K562 (cell line): ENCODE results near the gene USH1G. TPM values are rescaled to one million over a fixed set of nuclear protein-coding genes. Genes with fewer than 3 reads are reported as not detected.

ENCODE experiments used
- CXXC5 ChIP-seq: fragments of 250-450 bp; sonication (Bioruptor Pico); IDR thresholded peaks from 2 replicates; pipeline ENCODE4 v1.8.0; 2022; ENCODE audit warnings: inconsistent platforms, mild to moderate bottlenecking, moderate library complexity
- DPF2 ChIP-seq: fragments of 450-650 bp; IDR thresholded peaks from 2 replicates; pipeline ENCODE4 v1.6.1; 2016
- FOXA3 ChIP-seq, 2 experiments: fragments of 450-650 bp in 1 of 2; sonication (generic) in 1 of 2; formaldehyde crosslinking; IDR thresholded peaks in 1 of 2; conservative IDR thresholded peaks in 1 of 2; 2 replicates each; pipeline versions ENCODE4 v1.4.0 to v1.8.0; 2020 to 2022; ENCODE audit warnings: mild to moderate bottlenecking in 2 of 2, missing genetic modification reagents in 1 of 2
- LEF1 ChIP-seq: fragments of 450-650 bp; IDR thresholded peaks from 2 replicates; pipeline ENCODE4 v1.6.1; 2016; ENCODE audit warnings: mild to moderate bottlenecking
- NCOR1 ChIP-seq: fragments of 450-650 bp; IDR thresholded peaks from 2 replicates; pipeline ENCODE4 v1.6.1; 2016; ENCODE audit warnings: mild to moderate bottlenecking, moderate library complexity
- RNF2 ChIP-seq: sonication (generic); IDR thresholded peaks from 2 replicates; pipeline ENCODE4 v1.6.1; 2016
- SMAD3 ChIP-seq: fragments of 450-650 bp; formaldehyde crosslinking; conservative IDR thresholded peaks from 2 replicates; pipeline ENCODE4 v1.4.0; 2020; ENCODE audit warnings: mild to moderate bottlenecking
- SNIP1 ChIP-seq: fragments of 450-650 bp; IDR thresholded peaks from 2 replicates; pipeline ENCODE4 v1.7.1; 2017; ENCODE audit warnings: low read depth, mild to moderate bottlenecking
- TEAD4 ChIP-seq, 2 experiments: sonication (generic) in 1 of 2; formaldehyde crosslinking in 1 of 2; IDR thresholded peaks; 2 replicates each; pipeline versions ENCODE4 v1.6.1 to v1.8.0; 2012 to 2022; ENCODE audit warnings: borderline replicate concordance in 1 of 2, inconsistent platforms in 1 of 2, low read length in 1 of 2, mild to moderate bottlenecking in 1 of 2, missing genetic modification reagents in 1 of 2
- TRIM28 ChIP-seq: fragments of 450-650 bp; IDR thresholded peaks from 2 replicates; pipeline ENCODE4 v1.6.1; 2017
- ZNF12 ChIP-seq: sonication (generic); formaldehyde crosslinking; IDR thresholded peaks from 2 replicates; pipeline ENCODE4 v1.4.0; 2020; ENCODE audit warnings: mild to moderate bottlenecking, missing genetic modification reagents
- ZNF133 ChIP-seq: fragments of 250-450 bp; sonication (Bioruptor Pico); IDR thresholded peaks from 2 replicates; pipeline ENCODE4 v1.4.0; 2020; ENCODE audit warnings: mild to moderate bottlenecking
- ZNF644 ChIP-seq: fragments of 200-800 bp; sonication (Bioruptor generic); IDR thresholded peaks from 2 replicates; pipeline ENCODE4 v1.6.1; 2016; ENCODE audit warnings: low read depth, missing genetic modification characterization, missing compliant biosample characterization
- polyA plus RNA-seq, 8 experiments: library from polyadenylated mRNA; depleted of rRNA in 4 of 8; stranded (reverse) in 5 of 8; unstranded in 3 of 8; fragments of >200 nt; fragmentation: Nextera tagmentation in 2 of 8; fragmentation: Illumina TruSeq in 1 of 8; extraction: Ambion mirVana in 2 of 8; extraction: Trizol in 1 of 8; gene quantifications; 2 replicates each; pipeline versions ENCODE4 v1.2.1 to v1.2.3, GENCODE V29; 2011 to 2014; ENCODE audit warnings: inconsistent platforms in 1 of 8, missing spikeins in 1 of 8
- total RNA-seq, 7 experiments: library from RNA; depleted of rRNA in 6 of 7; stranded (reverse); fragments of >200 nt in 6 of 7; fragmentation: Illumina TruSeq in 2 of 7; extraction: Trizol in 2 of 7; gene quantifications; 2 replicates each; pipeline versions ENCODE4 v1.2.1 to v1.2.3, GENCODE V29; 2011 to 2021; ENCODE audit warnings: low replicate concordance in 1 of 7
- TF ChIP-seq, protein P1 (sequence below): fragments of 450-650 bp; IDR thresholded peaks from 2 replicates; pipeline ENCODE4 v1.6.1; 2016; ENCODE audit warnings: mild to moderate bottlenecking, moderate library complexity
- TF ChIP-seq, protein P2 (sequence below), 2 experiments: fragments of 450-650 bp in 1 of 2; sonication (generic) in 1 of 2; formaldehyde crosslinking in 1 of 2; IDR thresholded peaks in 1 of 2; conservative IDR thresholded peaks in 1 of 2; 2 replicates each; pipeline versions ENCODE4 v1.6.1 to v1.8.1; 2016 to 2023; ENCODE audit warnings: mild to moderate bottlenecking in 2 of 2, moderate library complexity in 2 of 2, inconsistent platforms in 1 of 2, missing genetic modification reagents in 1 of 2
- TF ChIP-seq, protein P3 (sequence below): sonication (generic); formaldehyde crosslinking; IDR thresholded peaks from 2 replicates; pipeline ENCODE4 v1.9.0; 2022; ENCODE audit warnings: mild to moderate bottlenecking, missing genetic modification reagents

The USH1G gene
- total and polyA plus RNA-seq, 9 of the 15 experiments (the other 6 are each of a cell fraction or from before 2014, with no cell fraction given): 0.22 to 1.00 (median 0.64) TPM; not detected in 2

DNA sequence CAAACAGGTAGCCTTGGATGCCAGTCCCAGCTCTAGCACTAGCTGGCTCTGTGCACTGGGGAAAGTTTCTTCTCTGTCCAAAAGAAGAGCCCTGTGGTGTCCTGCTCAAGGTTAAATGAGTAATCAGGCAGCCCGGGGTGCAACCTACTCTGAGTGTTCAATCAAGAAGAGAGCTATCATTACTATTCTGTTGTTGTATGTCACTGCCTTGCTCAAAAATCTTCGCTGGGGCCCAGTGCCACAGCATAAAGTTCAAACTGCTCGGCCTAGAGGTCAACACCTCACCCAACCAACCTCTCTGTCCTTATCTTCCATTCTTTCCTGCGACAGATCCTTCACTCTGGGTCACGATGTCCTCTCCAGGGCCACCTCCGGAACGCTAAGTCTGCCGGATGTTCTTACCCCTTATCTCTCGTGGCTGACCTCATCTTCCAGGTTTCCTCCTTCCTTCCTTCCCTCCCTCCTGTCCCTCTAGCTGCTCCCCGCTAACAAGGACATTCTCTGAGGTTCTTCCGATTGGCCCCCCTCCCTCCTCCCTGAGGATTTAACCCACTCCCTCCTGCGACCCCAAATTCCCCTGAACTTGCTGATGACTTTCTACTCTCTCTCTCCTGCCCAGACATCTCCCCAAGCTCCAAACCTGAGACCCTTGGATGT lies 54.7 kb downstream of the USH1G start (continued):
- TF ChIP-seq, protein P1, sequence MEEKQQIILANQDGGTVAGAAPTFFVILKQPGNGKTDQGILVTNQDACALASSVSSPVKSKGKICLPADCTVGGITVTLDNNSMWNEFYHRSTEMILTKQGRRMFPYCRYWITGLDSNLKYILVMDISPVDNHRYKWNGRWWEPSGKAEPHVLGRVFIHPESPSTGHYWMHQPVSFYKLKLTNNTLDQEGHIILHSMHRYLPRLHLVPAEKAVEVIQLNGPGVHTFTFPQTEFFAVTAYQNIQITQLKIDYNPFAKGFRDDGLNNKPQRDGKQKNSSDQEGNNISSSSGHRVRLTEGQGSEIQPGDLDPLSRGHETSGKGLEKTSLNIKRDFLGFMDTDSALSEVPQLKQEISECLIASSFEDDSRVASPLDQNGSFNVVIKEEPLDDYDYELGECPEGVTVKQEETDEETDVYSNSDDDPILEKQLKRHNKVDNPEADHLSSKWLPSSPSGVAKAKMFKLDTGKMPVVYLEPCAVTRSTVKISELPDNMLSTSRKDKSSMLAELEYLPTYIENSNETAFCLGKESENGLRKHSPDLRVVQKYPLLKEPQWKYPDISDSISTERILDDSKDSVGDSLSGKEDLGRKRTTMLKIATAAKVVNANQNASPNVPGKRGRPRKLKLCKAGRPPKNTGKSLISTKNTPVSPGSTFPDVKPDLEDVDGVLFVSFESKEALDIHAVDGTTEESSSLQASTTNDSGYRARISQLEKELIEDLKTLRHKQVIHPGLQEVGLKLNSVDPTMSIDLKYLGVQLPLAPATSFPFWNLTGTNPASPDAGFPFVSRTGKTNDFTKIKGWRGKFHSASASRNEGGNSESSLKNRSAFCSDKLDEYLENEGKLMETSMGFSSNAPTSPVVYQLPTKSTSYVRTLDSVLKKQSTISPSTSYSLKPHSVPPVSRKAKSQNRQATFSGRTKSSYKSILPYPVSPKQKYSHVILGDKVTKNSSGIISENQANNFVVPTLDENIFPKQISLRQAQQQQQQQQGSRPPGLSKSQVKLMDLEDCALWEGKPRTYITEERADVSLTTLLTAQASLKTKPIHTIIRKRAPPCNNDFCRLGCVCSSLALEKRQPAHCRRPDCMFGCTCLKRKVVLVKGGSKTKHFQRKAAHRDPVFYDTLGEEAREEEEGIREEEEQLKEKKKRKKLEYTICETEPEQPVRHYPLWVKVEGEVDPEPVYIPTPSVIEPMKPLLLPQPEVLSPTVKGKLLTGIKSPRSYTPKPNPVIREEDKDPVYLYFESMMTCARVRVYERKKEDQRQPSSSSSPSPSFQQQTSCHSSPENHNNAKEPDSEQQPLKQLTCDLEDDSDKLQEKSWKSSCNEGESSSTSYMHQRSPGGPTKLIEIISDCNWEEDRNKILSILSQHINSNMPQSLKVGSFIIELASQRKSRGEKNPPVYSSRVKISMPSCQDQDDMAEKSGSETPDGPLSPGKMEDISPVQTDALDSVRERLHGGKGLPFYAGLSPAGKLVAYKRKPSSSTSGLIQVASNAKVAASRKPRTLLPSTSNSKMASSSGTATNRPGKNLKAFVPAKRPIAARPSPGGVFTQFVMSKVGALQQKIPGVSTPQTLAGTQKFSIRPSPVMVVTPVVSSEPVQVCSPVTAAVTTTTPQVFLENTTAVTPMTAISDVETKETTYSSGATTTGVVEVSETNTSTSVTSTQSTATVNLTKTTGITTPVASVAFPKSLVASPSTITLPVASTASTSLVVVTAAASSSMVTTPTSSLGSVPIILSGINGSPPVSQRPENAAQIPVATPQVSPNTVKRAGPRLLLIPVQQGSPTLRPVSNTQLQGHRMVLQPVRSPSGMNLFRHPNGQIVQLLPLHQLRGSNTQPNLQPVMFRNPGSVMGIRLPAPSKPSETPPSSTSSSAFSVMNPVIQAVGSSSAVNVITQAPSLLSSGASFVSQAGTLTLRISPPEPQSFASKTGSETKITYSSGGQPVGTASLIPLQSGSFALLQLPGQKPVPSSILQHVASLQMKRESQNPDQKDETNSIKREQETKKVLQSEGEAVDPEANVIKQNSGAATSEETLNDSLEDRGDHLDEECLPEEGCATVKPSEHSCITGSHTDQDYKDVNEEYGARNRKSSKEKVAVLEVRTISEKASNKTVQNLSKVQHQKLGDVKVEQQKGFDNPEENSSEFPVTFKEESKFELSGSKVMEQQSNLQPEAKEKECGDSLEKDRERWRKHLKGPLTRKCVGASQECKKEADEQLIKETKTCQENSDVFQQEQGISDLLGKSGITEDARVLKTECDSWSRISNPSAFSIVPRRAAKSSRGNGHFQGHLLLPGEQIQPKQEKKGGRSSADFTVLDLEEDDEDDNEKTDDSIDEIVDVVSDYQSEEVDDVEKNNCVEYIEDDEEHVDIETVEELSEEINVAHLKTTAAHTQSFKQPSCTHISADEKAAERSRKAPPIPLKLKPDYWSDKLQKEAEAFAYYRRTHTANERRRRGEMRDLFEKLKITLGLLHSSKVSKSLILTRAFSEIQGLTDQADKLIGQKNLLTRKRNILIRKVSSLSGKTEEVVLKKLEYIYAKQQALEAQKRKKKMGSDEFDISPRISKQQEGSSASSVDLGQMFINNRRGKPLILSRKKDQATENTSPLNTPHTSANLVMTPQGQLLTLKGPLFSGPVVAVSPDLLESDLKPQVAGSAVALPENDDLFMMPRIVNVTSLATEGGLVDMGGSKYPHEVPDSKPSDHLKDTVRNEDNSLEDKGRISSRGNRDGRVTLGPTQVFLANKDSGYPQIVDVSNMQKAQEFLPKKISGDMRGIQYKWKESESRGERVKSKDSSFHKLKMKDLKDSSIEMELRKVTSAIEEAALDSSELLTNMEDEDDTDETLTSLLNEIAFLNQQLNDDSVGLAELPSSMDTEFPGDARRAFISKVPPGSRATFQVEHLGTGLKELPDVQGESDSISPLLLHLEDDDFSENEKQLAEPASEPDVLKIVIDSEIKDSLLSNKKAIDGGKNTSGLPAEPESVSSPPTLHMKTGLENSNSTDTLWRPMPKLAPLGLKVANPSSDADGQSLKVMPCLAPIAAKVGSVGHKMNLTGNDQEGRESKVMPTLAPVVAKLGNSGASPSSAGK: peak; percentile 65
- TF ChIP-seq ZNF644 (tag) (0 out of 2 replicates have a peak, but pooled peaks have one; percentile 58), LEF1 (peak; percentile 89), CXXC5 (CRISPR knock-in tag) (peak; percentile 83), ZNF12 (CRISPR knock-in tag) (0 out of 2 replicates have a peak, but pooled peaks have one; percentile 3), DPF2 (peak; percentile 97), TRIM28 (no peak), SMAD3 (CRISPR knock-in tag) (peak; percentile 65; the same call in 1 of the 2 replicates), NCOR1 (peak; percentile 61), RNF2 (peak; percentile 77; the same call in 1 of the 2 replicates), TEAD4 (IDR thresholded peaks at IDR 0.05; ENCODE audit: low read length) (peak; percentile 58; the same call in 1 of the 2 replicates), TEAD4 (CRISPR knock-in tag; IDR thresholded peaks at IDR 0.05; ENCODE audit: borderline replicate concordance) (no peak), ZNF133 (CRISPR knock-in tag) (no peak), FOXA3 (CRISPR knock-in tag; conservative IDR thresholded peaks at IDR 0.05 in 1 of 2, IDR thresholded peaks at IDR 0.05 in 1 of 2) (no peak), SNIP1 (no peak)
- TF ChIP-seq, protein P2, sequence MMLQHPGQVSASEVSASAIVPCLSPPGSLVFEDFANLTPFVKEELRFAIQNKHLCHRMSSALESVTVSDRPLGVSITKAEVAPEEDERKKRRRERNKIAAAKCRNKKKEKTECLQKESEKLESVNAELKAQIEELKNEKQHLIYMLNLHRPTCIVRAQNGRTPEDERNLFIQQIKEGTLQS (IDR thresholded peaks at IDR 0.05): peak; percentile 95
- TF ChIP-seq, protein P2 (CRISPR knock-in tag; conservative IDR thresholded peaks at IDR 0.05): peak; percentile 60; the same call in 1 of the 2 replicates
- TF ChIP-seq, protein P3, sequence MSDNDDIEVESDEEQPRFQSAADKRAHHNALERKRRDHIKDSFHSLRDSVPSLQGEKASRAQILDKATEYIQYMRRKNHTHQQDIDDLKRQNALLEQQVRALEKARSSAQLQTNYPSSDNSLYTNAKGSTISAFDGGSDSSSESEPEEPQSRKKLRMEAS (CRISPR knock-in tag): 0 out of 2 replicates have a peak, but pooled peaks have one; percentile 29
